Epithelial cell of proximal tubule (primary cell): ENCODE measurements around the gene TXNDC16. TPM values are rescaled to one million over a fixed set of nuclear protein-coding genes. Genes with fewer than 3 reads are reported as not detected.

Experiments
- DNase-seq: peaks from one replicate; pipeline ENCODE4 v3.0.0-alpha.2; 2011; ENCODE audit warnings: low read depth
- H3K4me3 ChIP-seq: 2 replicates; pipeline ENCODE4 v1.5.1; 2011; ENCODE audit warnings: low read depth, mild to moderate bottlenecking, low read length
- CTCF ChIP-seq: conservative IDR thresholded peaks from 2 replicates; pipeline ENCODE4 v1.5.1; 2012; ENCODE audit warnings: low read depth, mild to moderate bottlenecking, low read length
- total RNA-seq: library from RNA; depleted of rRNA; stranded (reverse); fragments of >200 nt; gene quantifications from 2 replicates; pipeline ENCODE4 v1.2.3, GENCODE V29; 2015

The TXNDC16 gene
- total RNA-seq, 1 donor from 2014 or later = 6.7 TPM

GRCh38 chr14:52455291-52456088 lies 96.8 kb downstream of the TXNDC16 start:
- no peak for TF ChIP-seq CTCF
- H3K4me3 ChIP-seq = no peak overlapping the region
- DNase-seq = no peak

GRCh38 chr14:52447236-52447635 lies 105.1 kb downstream of the TXNDC16 start:
- no peak for TF ChIP-seq CTCF
- DNase-seq = no peak
- H3K4me3 ChIP-seq = no peak overlapping the region

- TF ChIP-seq CTCF = no peak
- H3K4me3 ChIP-seq = no peak overlapping the region
- no peak for DNase-seq
Measured at GRCh38 chr14:52446355-52446754, 106.0 kb downstream of the TXNDC16 start.

GRCh38 chr14:52443506-52443905 lies 108.8 kb downstream of the TXNDC16 start:
- DNase-seq = no peak
- no peak overlapping the region for H3K4me3 ChIP-seq
- no peak for TF ChIP-seq CTCF

- DNase-seq = no peak
- H3K4me3 ChIP-seq = no peak overlapping the region
- no peak for TF ChIP-seq CTCF
Measured at GRCh38 chr14:52442602-52443001, 109.7 kb downstream of the TXNDC16 start.

GRCh38 chr14:52442166-52442565 lies 110.1 kb downstream of the TXNDC16 start:
- DNase-seq = no peak
- no peak overlapping the region for H3K4me3 ChIP-seq
- TF ChIP-seq CTCF = no peak

GRCh38 chr14:52439476-52439875 lies 112.8 kb downstream of the TXNDC16 start:
- DNase-seq = no peak
- no peak overlapping the region for H3K4me3 ChIP-seq
- TF ChIP-seq CTCF = no peak
